Thyroid gland (tissue), 4 donors: Measurements from ENCODE around the gene SP100.

ENCODE experiments used
- CTCF ChIP-seq, 6 experiments: fragments of 200-600 bp in 3 of 6; fragments of 450-650 bp in 3 of 6; sonication (generic) in 3 of 6; IDR thresholded peaks; one replicate each; pipeline ENCODE4 v1.5.1; 2016 to 2019; ENCODE audit warnings: antibody characterized with exemption in 6 of 6, mild to moderate bottlenecking in 2 of 6, inconsistent platforms in 1 of 6, moderate library complexity in 1 of 6
- POLR2A ChIP-seq, 2 donors: fragments of 450-650 bp; IDR thresholded peaks; one replicate each; pipeline ENCODE4 v1.6.1; 2017; ENCODE audit warnings: antibody characterized with exemption in 2 of 2, mild to moderate bottlenecking in 2 of 2, moderate library complexity in 1 of 2

- TF ChIP-seq CTCF (IDR thresholded peaks at IDR 0.05) (no peak), POLR2A (IDR thresholded peaks at IDR 0.05) (no peak)
These were observed 8.0 kb downstream of the SP100 start for GRCh38 chr2:230423851-230424458.
